A673 (cell line): ENCODE measurements around the gene RBMS1.

Experiments
- EZH2 ChIP-seq: fragments of 200-600 bp; sonication (generic); IDR thresholded peaks from 2 replicates; pipeline ENCODE4 v1.6.1; 2017; ENCODE audit warnings: borderline replicate concordance, low read depth, mild to moderate bottlenecking, mixed read lengths, antibody characterized with exemption, low read length; ENCODE audit not compliant: poor library complexity, severe bottlenecking
- TF ChIP-seq, protein P1 (sequence below): fragments of 300-800, 200-600 bp; sonication (generic); conservative IDR thresholded peaks from 2 replicates; pipeline ENCODE4 v1.5.1; 2017; ENCODE audit warnings: low read depth, mild to moderate bottlenecking, antibody characterized with exemption, low read length, moderate library complexity, mixed read lengths

DNA sequence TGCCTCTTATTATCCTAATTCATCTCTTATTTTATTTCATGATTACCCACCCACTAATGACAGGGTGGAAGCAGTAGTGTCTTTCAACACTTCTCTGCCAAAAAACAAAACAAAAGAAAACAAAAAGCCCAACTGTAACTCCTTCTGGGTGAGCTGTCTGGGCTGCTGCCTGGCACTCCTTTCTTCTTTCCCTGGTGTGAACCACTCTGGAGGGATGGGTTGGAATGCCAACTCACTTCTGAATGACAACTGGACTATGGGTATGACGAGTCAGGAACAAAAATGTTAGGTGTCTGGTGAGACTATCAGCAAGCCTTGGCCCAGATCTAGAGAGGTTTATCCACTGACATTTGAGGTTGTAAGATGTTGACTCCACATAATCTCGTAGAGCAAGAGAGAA, 205.3 kb downstream of the RBMS1 start:
- TF ChIP-seq, protein P1, sequence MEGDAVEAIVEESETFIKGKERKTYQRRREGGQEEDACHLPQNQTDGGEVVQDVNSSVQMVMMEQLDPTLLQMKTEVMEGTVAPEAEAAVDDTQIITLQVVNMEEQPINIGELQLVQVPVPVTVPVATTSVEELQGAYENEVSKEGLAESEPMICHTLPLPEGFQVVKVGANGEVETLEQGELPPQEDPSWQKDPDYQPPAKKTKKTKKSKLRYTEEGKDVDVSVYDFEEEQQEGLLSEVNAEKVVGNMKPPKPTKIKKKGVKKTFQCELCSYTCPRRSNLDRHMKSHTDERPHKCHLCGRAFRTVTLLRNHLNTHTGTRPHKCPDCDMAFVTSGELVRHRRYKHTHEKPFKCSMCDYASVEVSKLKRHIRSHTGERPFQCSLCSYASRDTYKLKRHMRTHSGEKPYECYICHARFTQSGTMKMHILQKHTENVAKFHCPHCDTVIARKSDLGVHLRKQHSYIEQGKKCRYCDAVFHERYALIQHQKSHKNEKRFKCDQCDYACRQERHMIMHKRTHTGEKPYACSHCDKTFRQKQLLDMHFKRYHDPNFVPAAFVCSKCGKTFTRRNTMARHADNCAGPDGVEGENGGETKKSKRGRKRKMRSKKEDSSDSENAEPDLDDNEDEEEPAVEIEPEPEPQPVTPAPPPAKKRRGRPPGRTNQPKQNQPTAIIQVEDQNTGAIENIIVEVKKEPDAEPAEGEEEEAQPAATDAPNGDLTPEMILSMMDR: no peak
- no peak for TF ChIP-seq EZH2
